PFSK-1 (cell line): ENCODE results near the gene RBM33.

Source experiments
- FOXP2 ChIP-seq: optimal IDR thresholded peaks from 2 replicates; pipeline ENCODE3; 2011; ENCODE audit warnings: borderline replicate concordance, control low read depth, inconsistent platforms; ENCODE audit not compliant: insufficient read depth; ENCODE audit errors: extremely low read length, extremely low read depth
- POLR2AphosphoS5 ChIP-seq: IDR thresholded peaks from 2 replicates; pipeline ENCODE4 v1.6.1; 2012; ENCODE audit warnings: low read depth, mild to moderate bottlenecking, control low read depth, low read length, moderate library complexity
- REST ChIP-seq, 2 experiments: IDR thresholded peaks; 2 replicates each; pipeline versions ENCODE4 v1.6.1 to v1.8.0; 2011 to 2012; ENCODE audit warnings: low read depth in 2 of 2, low read length in 2 of 2, control low read depth in 1 of 2, inconsistent platforms in 1 of 2, mild to moderate bottlenecking in 1 of 2, moderate library complexity in 1 of 2; ENCODE audit not compliant: insufficient read depth in 1 of 2
- SIN3A ChIP-seq: IDR thresholded peaks from 2 replicates; pipeline ENCODE4 v1.6.1; 2012; ENCODE audit warnings: mild to moderate bottlenecking, low read length, moderate library complexity, borderline replicate concordance; ENCODE audit not compliant: insufficient read depth
- TAF1 ChIP-seq: IDR thresholded peaks from 2 replicates; pipeline ENCODE4 v1.6.1; 2012; ENCODE audit warnings: low read length, control low read depth, borderline replicate concordance; ENCODE audit not compliant: insufficient read depth

RBM33 gene

GRCh38 chr7:155816996-155817395, 172.5 kb downstream of the RBM33 start:
- TF ChIP-seq REST (IDR thresholded peaks at IDR 0.05; ENCODE audit: insufficient read depth in 1 of 2, low read depth in 2 of 2, low read length in 2 of 2) (no peak), SIN3A (no peak), TAF1 (no peak), POLR2AphosphoS5 (no peak), FOXP2 (no peak)

- TF ChIP-seq TAF1 (no peak), FOXP2 (no peak), POLR2AphosphoS5 (no peak), SIN3A (no peak), REST (IDR thresholded peaks at IDR 0.05; ENCODE audit: insufficient read depth in 1 of 2, low read depth in 2 of 2, low read length in 2 of 2) (no peak)
Measured at GRCh38 chr7:155818154-155818819, 173.8 kb downstream of the RBM33 start.

- TF ChIP-seq FOXP2 = no peak
- TF ChIP-seq REST (IDR thresholded peaks at IDR 0.05; ENCODE audit: insufficient read depth in 1 of 2, low read depth in 2 of 2, low read length in 2 of 2) = no peak
- TF ChIP-seq TAF1 = no peak
- no peak for TF ChIP-seq POLR2AphosphoS5
- no peak for TF ChIP-seq SIN3A
Measured at GRCh38 chr7:155818820-155819168, 174.3 kb downstream of the RBM33 start.

GRCh38 chr7:155819186-155819585, 174.7 kb downstream of the RBM33 start:
- TF ChIP-seq SIN3A (no peak), TAF1 (no peak), POLR2AphosphoS5 (no peak), REST (IDR thresholded peaks at IDR 0.05; ENCODE audit: insufficient read depth in 1 of 2, low read depth in 2 of 2, low read length in 2 of 2) (no peak), FOXP2 (no peak)

- TF ChIP-seq POLR2AphosphoS5 = no peak
- no peak for TF ChIP-seq FOXP2
- no peak for TF ChIP-seq TAF1
- TF ChIP-seq SIN3A = no peak
- TF ChIP-seq REST (IDR thresholded peaks at IDR 0.05; ENCODE audit: insufficient read depth in 1 of 2, low read depth in 2 of 2, low read length in 2 of 2) = no peak
Measured at GRCh38 chr7:155820246-155820645, 175.8 kb downstream of the RBM33 start.
